NAMALWA (cell line): ENCODE measurements around the gene ENAM.
A peak's percentile ranks its signal among the peaks of the same experiment; 100 is the strongest.

Experiments used
- DNase-seq: peaks from one replicate; pipeline ENCODE4 v3.0.0-alpha.2; 2015; ENCODE audit warnings: low spot score

Gene ENAM, protein sequence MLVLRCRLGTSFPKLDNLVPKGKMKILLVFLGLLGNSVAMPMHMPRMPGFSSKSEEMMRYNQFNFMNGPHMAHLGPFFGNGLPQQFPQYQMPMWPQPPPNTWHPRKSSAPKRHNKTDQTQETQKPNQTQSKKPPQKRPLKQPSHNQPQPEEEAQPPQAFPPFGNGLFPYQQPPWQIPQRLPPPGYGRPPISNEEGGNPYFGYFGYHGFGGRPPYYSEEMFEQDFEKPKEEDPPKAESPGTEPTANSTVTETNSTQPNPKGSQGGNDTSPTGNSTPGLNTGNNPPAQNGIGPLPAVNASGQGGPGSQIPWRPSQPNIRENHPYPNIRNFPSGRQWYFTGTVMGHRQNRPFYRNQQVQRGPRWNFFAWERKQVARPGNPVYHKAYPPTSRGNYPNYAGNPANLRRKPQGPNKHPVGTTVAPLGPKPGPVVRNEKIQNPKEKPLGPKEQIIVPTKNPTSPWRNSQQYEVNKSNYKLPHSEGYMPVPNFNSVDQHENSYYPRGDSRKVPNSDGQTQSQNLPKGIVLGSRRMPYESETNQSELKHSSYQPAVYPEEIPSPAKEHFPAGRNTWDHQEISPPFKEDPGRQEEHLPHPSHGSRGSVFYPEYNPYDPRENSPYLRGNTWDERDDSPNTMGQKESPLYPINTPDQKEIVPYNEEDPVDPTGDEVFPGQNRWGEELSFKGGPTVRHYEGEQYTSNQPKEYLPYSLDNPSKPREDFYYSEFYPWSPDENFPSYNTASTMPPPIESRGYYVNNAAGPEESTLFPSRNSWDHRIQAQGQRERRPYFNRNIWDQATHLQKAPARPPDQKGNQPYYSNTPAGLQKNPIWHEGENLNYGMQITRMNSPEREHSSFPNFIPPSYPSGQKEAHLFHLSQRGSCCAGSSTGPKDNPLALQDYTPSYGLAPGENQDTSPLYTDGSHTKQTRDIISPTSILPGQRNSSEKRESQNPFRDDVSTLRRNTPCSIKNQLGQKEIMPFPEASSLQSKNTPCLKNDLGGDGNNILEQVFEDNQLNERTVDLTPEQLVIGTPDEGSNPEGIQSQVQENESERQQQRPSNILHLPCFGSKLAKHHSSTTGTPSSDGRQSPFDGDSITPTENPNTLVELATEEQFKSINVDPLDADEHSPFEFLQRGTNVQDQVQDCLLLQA

DNA sequence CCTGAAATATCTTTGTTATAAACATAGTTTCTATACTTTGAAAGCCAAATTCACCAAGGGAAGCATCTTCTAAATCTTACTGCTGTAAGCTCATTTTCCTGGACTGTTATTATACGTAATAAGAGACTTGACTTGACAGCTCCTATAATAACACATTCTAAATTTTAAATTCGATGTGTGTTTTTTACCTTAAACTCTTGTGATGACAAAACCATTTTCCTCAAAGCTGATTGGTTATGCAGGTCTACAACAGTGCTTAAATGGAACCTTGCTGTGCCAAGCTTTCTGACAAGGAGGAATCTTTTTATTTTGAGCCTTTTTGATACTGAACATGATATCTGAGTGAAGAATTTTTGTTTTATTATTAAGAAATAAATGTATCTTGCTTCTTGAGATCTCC is at the start of gene ENAM:
Gene ENAM (plus strand): TSS at position 301 of the 400 bp plus-strand sequence. CDS start 757 bp downstream, outside the sequence.
- DNase-seq, result no peak

DNA sequence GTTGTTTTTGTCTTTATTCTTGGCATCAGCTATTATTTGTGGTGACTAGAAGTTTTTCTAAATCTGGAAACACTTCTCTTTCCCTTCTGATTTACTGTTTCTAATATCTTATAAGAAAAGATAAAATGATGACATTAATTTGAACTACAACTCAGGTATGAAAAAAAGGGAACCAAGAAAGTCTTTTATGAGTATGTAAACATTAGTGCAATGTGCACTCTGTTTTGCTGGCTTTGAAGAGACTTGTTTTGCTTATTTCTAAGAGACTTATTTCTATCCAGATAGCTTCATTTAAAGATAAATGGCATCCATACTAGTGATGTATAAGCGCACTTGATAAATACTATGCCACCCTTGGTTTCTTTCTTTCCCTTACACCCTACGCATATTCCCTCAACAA is 46.6 kb upstream of the ENAM start:
- DNase-seq, result no peak

DNA sequence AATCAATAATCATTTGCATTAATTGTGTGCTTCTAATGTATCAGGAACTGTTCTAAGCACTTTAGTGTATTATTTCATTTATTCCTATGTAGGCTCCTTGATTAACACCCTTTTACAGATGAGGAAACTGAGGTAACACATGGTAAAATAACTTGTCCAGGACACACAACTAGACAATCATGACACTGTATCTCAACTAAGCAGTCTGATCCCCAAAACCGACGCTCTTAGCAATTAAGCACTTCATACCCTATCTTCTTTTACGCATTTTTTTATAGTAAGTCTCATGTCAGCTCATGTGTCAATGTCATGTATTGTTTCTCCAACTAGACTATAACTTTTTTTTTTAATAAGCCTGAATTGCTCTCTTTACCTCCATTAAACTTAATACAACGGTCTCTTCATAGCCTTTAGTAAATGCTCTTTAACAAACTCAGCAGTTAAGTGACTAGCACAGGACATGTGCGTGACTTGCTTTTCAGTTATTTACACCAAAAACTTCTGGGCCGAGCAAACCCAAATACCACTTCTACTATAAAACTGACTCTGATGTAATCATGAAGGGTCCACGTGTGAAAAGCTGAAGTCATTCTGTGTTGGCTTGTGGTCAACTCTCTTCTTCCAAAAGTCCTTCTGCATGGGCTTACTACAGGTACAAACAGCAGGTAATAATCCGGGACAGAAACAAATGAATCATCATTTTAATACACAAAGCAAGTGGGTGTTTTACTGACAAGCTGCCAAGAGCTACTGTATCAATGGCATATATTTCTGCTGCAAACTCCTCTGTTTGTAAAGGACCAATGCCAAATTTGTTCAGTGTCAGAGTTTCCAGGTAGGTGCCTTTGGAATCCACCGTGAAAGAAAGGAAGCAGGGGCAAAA is 44.4 kb upstream of the ENAM start:
- no peak for DNase-seq

DNA sequence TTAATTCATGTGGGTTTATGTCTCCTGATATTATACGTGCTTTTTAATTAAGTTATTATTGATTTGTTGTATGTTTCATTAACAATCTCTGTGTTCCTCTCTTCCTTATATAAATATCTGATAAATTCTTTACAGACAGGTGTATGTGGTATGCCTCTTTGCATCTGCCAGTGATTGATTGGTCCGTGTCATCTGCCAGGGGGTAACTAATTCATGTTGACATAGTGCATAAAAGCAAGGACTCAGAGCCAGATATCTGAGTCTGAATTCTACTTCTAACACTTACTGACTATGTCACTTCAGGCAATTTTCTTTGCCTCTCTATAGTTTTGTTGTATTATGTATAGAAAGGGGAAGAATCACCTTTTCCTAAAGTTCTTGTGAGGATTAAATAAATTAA is 41.7 kb upstream of the ENAM start:
- DNase-seq, result no peak

DNA sequence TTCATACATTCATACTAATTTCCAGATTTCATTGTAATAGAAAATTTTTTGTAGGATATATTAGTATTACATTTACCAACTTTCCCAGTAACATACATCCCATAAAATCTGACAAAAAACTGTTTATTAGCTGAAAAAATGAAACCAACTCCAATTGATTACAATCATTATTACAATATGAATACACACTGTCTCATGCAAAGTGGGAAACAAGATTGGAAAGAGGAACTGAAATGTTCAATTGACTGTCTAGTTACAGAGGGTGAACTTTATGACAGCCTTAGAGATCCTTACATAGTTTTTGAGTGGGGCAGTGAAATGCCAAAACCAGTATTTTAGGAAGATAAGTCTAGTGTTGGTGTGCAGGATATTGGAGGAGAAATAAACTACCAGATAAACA is 38.8 kb upstream of the ENAM start:
- peak; percentile 14 for DNase-seq

DNA sequence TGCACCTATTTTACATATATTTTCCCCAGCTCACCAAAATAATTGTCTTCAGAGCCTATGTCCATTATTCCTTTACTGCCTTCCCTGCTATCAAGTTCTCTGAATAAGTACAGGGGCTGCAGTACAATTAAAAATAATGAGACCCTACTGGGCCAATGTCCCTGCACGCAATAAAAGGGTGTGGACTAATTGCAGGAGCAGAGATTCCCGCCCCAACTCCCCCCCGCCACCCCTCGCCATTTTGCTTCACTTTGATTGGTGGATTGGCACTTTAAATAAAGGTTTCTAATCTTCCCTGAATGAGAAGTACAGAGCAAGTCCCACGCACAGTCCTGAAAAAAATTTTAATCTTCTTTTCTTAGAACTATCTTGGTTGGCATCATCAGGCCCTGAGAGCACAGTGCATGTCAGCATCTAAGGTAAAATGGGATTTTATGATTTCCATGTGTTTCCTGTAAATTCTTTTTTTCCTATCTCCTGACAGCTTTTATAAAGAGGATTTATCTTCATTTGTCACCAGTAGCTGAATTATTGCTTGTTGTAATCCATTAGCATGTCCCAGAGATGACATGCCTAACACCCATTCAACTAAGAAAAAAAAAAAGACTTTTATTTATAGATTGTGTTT is 36.5 kb upstream of the ENAM start, which contains the start of gene AMBN:
Gene AMBN (plus strand): TSS at position 302 of the 628 bp plus-strand sequence. CDS start 103 bp downstream, at position 405.
- DNase-seq, result no peak

DNA sequence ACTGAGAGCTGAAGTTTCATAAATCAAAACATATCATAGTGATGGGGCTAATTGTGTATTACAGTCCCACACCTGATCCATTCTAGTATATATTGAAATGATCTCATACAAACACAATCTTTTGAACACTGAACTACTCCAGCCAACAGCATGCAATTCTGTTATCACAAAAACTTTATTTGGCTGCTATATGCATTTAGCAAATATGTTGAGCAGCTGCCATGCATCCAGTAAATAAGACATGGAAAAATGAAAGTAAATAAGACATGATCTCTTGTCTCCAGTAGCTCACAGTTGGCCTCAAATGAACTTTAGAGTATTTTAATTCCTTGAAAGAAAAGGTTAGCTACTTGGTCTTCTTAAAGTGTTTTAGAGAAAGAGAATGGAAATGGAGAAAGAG is 34.3 kb upstream of the ENAM start:
- no peak for DNase-seq

DNA sequence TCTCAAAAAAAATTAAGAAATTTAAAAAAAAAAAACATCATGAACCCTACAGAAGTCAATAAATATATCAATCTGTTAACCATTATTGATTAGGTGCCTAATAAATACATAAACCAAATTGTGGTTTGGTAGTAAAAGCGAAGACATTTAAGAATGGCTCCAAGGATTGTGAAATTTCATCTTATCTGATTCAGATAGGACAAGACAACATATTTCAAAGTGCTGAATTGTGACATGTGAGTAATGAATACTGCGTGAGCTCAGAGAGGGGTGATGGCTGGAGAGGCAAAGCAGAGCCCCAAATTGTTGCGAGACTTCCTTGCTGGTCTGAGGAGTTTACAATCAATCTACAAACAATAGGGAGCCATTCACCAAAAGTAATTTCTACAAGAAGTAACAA is 28.2 kb upstream of the ENAM start:
- DNase-seq, result no peak

DNA sequence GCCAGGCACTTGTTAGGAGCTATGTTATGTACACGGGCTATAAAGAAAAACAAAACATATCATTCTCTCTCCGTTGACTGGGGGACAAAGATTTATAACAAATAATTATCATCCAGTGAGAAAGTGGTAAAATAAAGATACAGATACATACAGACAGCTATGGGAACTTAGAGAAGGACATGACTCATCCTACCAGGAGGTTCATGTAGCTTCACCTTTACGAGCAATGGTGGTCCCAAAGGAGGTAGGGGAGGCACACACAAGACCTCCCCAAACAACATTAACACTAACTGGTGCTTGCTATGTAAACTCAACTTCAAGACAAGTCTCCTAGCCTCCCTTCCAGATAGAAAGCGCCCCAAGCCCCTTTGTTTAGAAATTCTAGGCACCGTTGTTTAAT is 27.6 kb upstream of the ENAM start:
- DNase-seq, result no peak

DNA sequence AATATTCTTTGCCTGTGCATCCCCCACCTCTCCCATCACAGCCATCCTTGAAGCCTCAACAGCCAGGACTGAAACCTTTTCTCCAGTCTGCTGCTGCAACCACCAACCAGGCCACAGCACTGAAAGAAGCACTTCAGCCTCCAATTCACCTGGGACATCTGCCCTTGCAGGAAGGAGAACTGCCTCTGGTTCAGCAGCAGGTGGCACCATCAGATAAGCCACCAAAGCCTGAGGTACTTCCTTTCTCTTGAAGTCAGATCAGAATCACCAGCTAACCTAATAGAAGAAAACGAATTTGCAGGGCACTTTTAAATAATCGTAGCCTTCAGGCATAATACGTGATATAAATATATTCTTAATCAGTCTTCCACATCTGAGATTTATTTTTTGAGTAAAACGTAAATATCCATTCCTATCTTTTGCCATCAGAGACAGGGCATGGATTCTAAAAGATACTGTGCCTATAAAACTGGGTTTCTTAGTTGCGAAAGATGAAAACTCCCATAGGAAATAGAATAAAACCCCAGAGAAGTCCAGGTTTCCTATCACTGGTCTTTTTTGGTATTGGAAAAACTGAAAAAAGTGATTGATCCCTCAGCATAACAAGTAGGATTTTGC is 27.0 kb upstream of the ENAM start:
- DNase-seq, result peak; percentile 90

DNA sequence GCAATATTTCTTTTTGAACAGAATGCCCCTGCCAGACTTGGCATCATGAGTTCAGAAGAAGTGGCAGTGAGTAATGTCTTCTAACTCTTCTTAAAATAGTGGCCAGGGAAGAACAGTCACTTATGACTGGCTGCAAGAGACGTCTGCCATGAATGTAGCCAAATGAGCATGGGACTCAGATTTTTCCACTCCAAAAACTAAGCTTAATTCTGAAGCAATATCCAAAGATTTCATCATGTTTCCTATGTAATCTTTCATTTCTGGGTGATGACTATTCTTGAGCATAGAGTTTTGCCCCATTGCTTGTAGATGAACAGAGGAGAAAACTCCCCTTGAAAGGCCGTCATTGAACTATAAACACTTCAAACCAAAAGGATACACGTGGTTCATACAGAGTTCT is 24.7 kb upstream of the ENAM start:
- DNase-seq, result no peak

DNA sequence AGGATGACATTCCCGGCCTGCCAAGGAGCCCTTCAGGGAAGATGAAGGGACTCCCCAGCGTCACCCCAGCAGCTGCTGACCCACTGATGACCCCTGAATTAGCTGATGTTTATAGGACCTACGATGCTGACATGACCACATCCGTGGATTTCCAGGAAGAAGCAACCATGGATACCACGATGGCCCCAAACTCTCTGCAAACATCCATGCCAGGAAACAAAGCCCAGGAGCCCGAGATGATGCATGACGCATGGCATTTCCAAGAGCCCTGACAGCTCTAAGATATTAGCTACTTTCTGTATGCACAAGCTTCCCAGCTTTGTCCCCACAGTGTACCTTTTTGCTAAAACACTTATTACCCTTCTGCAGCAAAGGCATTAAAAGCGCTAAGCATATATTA is 22.1 kb upstream of the ENAM start:
- no peak for DNase-seq

DNA sequence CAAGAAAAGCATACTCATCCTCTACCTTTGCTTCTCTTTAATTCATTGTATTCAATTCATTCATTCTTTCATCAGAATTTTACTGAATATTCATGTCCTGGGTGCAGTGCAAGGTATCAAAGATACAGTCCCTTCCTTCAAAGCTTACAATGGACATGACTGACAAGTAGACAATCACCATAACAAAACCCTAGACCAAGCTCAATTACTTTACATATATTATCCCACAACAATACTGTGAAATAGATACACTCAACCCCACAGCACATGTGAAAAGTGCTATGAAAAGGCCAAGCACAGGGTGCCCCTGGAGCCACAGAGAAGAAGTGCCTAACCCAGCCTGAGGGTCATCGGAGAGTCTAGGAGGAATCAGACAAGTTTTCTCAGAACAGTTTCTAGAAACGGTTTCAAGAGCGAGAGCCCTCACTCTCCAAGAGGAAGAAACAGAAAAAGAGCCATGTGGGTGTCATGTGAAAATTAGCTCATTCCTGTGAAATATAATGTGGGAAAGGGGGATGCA is 21.1 kb upstream of the ENAM start:
- DNase-seq, result no peak

DNA sequence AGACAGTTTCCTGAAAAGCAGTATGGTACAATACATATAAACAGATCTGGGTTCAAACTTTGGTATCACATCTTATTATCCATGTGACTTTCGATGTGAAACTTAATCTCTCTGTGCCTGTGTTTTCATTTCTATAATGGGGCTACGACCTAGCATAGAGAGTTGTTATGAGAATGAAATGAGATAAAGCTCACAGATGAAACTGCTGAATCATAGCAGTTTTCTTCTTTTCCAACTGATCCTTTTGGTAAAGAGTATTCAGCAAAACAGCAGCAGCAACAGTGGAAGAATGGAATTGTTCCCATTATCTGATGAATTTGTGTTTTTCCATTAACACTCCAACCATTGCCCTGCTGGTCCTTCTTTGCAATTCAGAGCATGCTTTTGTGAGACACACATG is 20.2 kb upstream of the ENAM start:
- DNase-seq, result no peak

DNA sequence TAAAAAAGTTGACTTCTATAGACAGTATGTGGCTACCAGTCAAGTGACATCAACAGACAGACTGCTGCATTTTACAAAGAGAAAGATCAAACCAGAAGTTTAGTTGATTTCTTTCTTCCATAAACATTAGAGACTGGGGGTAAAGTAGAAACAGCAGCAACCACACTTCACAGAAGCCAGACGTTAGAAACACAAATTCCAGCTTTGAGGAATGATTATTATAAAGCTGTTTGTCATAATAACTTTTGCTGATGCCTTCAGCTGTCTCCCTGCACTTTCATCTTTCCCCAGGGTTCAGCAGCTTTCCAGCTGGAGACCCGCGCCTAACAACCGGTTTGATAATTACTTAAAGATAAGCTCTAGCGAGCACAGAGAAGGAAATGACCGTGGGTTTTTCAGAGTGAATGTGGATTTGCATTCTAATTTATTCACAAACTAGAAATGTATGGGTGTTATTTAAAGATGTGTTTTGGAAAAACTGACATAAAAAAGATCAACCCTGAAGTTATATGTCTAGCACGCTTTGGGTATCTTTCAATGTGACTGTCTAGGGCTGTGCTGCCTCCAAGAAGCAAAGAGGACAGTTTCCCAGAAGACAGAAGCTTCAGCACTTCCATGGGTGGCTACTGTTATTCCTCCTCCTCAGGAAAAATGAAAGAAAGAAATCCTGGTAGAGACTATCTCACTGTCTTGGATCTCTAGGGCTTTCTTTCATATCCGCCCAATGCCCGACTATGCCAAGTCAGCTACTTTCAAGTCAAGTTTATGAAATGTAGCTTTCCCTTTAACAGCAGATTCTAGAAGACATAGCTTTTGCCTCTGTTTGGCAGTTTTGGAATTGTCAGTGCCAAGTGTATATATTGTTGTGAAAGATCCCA is 15.0 kb upstream of the ENAM start:
- peak; percentile 70 for DNase-seq

DNA sequence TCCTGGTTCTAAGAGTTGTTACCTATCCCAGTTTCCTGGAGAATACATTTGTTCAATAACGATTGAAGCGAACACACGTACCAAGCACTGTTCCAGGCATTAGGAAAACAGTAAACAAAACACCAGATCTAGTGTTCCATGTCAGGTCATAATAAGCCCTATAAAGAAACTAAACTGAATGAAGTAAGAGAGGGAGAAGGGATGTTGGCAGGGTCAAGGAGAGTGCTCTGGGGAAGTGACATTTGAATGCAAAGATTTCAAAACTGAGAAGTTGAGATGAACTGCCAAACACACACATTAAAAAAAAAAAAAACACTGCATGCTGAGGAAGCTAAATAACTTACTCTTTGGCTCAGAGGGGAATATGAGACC is 14.4 kb upstream of the ENAM start:
- peak; percentile 30 for DNase-seq

DNA sequence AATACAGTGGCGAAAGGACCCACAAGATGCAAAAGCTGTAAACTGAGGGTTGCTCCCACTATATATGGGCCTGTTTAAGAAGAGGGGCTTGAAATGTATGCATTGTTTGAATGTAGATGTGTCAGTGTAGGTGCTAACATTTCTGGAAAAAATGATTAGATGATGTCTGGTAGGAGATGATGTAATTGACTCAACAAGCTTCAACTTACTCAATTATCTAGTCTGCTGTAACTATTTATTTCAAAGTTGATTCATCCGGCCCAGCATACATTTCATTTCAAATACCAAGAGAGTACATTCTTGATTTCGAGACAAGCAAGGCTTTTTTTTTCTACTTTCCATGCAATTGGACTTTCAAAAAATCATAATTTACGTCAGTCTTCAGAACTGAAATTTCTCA is 9.3 kb upstream of the ENAM start:
- DNase-seq, result no peak

DNA sequence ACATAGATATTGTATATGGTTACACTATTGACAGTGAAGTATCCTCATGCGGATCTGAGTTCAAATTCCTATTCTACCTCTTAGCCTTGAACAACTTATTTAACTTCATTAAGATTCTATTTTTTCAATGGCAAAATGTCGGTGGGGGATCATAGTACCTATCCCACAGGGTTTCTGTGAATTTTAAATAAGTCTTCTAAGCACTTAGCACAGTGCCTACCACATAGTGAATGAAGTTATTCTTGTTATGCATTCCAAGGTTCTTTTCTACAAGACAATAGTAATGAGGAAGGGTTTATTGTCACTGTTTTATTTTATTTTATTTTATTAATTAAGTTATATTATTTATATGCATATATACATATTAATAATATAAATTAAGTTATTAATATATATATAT is 8.8 kb upstream of the ENAM start:
- no peak for DNase-seq

DNA sequence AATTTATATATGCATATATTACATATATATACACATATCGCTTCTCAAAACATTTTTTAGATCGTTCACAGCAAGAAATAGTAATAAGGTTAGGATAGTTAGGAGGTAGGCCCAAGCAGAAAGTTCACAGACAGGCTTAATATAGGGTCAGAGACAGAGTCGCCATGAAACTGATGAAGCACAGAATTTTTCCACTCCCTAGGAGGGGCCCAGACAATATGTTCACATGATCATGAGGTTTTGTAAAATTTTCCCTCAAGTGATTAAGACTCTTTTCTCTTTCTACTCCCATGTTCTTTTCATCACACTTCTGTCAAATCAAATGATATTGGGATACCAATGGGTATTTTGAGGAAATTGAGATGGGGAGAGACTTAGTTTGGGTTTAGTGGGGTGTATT is 5.2 kb upstream of the ENAM start:
- DNase-seq, result no peak
